ENCODE data around the gene MIOX.

GRCh38 chr22:50440544-50441249 is 46.0 kb upstream of the MIOX start:
- TF ChIP-seq CTCF (IDR thresholded peaks at IDR 0.05): no peak
- no peak for TF ChIP-seq POLR2A (IDR thresholded peaks at IDR 0.05)

All from lower leg skin (tissue), 3 donors.